Measurements from ENCODE around the gene SLC39A13.

DNA sequence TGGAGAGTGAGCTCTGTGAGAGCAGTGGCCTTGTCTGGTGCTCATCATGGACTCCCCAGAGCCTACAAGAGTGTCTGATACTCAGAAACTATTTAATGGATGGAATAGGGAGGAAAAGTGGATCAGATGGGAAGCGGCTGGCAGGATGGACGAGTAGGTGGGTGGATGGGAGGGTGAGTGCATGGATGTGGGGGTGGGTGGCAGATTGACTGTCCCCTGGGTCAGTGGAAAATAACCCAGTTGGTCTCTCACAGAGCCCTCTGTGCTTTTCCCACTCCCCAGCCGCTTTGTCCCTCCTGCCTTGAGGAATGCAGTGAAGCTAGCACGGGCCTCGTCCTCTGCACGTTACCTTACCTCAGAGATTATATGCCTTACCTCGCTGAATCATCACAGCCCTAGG, 36.0 kb upstream of the SLC39A13 start:
- no peak for TF ChIP-seq EP300 (IDR thresholded peaks at IDR 0.05)
- no peak for TF ChIP-seq CTCF (IDR thresholded peaks at IDR 0.05)
- no peak for TF ChIP-seq POLR2AphosphoS5 (IDR thresholded peaks at IDR 0.05)
- no peak for TF ChIP-seq POLR2A (IDR thresholded peaks at IDR 0.05)

Measured in gastroesophageal sphincter (tissue), 3 donors.